Suppressor macrophage treated with lipopolysaccharide for 4 hours (primary cell): ENCODE results near the gene CCBE1.
"Not testable (repeated sequence)": the region's sequence is repeated elsewhere in the genome, so short reads cannot be mapped to it uniquely, and the experiment has no call there.

Experiments used
- DNase-seq: peaks from one replicate; pipeline ENCODE4 v3.0.0-alpha.2; 2020

The CCBE1 gene

DNA sequence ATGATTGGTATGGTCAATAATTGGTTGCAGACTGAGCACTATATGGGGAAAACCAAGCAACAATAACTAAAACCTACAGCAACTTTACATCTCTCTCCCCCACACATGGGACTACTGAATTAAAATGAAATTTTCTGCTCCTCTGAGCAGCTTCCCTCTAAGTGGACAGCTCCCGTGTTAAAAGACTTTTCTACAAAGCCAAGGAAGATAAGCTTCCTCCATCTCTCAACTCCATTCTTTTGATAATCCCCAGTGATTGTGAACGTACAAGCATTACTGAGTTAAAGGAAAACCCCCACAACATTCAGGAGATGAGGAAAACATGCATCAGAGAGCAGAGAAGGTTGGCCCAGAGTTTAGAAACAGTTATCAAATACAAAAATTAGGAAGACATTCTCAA lies 21.9 kb downstream of the CCBE1 start:
- no peak for DNase-seq

GRCh38 chr18:59674903-59675270 lies 22.3 kb downstream of the CCBE1 start:
- no peak for DNase-seq

DNA sequence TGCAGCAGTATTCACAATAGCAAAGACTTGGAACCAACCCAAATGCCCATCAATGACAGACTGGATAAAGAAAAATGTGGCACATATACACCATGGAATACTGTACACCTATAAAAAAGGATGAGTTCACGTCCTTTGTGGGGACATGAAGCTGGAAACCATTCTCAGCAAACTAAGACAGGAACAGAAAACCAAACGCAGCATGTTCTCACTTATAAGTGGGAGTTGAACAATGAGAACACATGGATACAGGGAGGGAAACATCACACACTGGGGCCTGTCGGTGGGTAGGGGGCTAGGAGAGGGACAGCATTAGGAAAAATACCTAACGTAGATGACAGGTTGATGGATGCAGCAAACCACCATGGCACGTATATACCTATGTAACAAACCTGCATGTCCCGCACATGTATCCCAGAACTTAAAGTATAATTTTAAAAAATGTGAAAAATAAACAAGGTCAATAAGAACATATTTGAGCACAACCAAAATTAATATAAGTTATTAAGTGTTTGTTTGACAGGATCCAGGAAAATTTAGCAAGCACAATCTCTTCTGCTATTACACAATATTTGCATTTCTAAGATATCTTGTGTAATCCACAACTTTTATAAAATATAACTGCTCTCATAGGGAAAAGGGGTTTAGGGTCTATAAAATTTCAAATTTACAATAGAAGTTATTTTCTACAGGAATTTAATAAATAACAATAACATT lies 22.9 kb downstream of the CCBE1 start:
- no peak for DNase-seq

- DNase-seq, result no peak
Observed at GRCh38 chr18:59672235-59672711, 24.9 kb downstream of the CCBE1 start.

DNA sequence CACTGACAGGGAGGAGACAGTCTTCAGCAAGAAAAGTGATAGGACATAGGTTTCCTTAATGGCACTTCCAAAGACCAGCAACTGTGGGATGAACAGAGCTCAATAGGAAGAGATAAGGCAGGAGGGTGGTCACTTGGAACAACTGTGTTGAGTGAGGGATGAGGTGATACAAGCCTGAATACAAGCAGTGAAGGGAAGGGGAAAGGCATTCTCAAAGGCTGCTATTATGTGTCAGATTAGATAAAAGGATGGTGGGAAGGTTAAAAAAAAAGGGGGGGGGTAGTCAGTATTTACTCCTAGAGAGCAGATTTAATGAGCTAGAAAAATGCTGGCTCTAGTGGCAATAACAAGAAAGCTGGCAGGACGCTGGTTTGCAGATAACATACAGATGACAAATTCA lies 25.7 kb downstream of the CCBE1 start:
- no peak for DNase-seq

GRCh38 chr18:59669872-59670657 lies 27.2 kb downstream of the CCBE1 start:
- no peak for DNase-seq

DNA sequence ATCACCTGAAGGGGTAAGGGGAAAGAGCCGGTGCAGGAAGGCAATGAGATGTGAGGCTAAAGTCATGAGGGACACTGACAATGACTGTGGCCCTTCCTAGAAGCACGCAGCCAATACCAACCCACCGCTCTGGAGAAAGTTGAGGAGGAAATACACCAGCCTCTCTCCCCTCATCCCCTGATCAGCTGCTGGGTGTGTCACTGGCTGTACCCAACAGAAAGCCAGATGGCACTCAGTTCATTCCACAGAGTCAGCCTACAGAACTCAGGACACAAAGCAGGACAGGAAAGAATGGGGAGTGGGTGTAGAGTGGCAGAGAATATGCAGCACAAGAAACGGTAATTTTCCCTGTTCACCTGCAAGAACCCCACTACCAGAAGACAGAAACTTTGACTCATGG lies 29.7 kb downstream of the CCBE1 start:
- no peak for DNase-seq

- not testable (repeated sequence) for DNase-seq
Observed at GRCh38 chr18:59666007-59666402, 31.2 kb downstream of the CCBE1 start.

DNA sequence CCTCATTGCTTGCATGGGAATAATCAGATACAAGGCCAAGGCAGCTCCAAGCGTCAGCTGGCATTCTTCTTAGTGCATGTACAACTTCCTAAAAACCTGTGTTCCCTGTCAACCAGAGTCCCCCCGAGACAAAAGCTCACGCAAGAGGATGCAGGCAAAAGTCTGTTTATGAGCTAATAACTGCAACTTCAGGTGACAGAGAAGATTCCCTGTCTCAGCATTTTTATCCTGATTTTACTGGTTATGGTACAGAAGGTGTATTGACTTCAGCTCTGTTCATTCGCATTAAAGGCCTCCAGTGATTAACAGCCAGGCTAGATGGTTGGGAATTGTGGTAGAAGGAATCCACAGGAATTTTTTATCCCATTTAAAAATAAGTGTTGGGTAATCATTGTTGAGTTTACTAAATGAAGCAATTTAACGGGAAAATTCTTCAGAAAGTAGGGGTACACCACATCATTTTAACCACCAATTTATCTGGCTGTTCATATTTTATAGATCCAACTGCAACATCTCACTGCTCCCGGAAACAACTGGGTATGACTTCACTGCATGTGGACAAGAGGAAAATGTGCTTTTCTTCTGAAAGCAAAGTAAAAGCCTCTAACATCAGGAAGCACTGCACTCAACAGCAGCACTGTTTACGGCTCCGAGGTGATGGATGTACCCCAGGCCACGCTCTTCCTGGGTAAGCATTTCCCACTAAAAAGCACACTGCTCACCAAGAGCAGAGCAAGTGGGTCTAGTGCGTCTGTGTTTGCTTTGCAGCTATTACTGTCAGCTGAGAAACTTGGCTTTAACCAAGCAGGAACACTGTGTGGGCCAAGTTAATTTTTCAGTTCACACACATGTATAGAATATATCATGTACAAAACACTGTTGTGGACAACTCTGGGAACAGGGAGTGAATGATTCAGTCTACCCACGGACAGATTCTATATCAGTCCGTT lies 31.9 kb downstream of the CCBE1 start:
- DNase-seq, result no peak

DNA sequence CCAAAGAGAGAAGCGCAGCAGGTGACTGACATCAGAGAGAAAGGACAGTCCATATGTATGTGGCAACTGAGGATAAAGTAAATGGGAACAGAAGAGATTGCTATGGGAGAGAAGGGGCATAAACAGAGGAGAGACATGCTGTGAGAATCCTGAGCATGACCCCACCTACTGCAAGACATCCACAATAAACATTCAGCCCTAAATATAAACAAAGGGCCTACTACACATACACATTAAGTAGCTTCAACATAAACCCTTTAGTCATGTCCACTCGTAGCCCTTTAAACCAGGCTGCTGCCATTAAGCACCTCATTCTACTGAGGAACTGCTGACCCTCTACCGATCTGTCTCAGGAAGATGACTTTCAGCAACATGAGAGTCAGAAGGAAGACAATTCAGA lies 32.9 kb downstream of the CCBE1 start:
- no peak for DNase-seq

- no peak for DNase-seq
Observed at GRCh38 chr18:59663096-59663495, 34.1 kb downstream of the CCBE1 start.

DNA sequence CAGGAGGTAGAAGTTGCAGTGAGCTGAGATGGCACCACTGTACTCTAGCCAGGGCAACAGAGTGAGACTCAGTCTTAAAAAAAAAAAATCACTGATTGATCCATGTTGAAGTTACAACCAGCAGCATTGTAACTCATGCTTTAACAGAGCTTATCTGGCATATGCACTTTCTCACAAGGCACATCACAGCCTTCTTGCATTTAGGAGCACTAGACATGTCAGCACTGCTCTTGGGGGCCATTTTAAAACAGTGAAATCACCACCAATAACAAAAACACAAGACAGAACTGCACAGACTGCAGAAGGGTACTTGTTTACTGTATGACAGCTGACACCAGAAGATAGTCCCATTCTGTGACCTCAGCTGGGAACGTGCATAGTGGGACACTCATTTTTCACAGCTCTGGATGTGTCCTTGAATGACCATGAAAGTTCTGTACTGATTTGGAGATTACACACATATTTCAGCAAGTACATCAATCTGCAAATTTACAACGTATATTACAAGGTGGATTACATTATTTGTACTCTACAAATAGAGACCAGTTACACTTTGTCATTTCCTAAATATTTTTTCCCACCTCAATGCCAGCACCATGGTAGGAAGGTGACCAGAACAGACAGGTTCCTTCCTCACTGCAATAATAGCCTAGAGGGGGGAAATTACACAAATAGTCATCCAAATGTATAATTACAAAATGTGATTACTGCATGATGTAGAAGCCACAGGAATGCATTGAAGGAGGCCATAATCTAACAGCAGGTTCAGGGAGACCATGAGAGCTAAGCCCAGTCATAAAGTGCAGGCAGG lies 35.1 kb downstream of the CCBE1 start:
- no peak for DNase-seq

DNA sequence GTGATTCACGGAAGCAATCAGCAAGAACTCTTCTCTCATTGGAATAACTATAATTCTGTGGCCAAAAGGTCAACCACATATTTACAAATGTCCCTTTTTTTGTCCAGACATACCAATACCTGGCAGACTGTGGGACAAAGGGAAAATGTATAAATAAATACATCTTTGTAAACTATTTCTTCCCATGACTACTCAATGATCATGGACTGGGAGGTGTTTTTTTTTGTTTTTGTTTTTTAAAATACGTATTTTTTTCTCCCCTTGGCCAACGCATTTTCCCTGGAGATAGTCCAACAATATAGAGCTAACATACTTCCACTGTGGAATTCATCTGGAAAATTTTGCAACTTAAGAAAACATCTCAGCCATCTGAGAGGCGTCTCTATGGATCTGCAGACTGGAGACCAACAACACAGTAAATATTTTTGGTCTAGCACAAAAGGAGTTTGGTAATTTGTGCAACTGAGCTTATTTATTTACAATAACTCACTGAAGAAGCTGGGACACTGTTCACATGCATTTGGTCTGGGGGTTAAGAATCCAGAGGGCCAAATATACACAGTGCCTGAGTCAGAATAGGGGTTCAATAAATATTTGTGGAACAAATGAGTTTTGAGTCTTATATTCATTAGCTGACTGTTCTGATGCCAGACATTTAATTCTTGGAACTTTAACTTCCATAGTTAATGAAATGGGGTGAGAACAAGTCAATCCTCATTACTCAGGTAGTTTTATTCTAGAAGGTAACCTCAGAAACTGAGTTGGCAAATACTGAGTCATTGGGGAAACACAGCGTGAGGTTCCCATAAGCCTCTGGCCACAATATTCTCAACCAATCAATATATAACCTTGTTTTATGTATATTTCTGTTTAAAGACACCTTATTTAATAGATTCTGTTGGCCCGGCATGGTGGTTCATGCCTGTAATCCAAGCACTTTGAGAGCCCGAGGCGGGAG lies 36.2 kb downstream of the CCBE1 start:
- no peak for DNase-seq

DNA sequence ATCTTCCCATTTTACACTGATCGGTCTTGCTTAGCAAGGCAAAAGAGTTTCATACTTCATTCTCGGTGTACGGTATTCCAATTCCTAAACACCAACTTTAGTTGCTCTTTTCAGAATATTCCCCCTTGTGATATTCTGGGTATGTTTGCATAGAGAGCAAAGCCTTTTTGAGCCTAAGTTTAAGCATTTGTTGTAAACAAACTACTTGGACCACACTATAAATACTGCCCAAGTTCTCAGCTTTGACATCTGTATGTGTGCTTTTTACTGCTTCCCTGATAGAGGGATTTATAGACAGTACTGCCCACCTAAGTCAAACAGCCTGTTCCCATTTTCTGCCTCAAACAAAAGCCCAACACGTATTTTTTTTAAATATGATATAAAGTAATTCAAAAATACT lies 36.9 kb downstream of the CCBE1 start:
- DNase-seq, result no peak

GRCh38 chr18:59659508-59660170 lies 37.6 kb downstream of the CCBE1 start:
- no peak for DNase-seq

DNA sequence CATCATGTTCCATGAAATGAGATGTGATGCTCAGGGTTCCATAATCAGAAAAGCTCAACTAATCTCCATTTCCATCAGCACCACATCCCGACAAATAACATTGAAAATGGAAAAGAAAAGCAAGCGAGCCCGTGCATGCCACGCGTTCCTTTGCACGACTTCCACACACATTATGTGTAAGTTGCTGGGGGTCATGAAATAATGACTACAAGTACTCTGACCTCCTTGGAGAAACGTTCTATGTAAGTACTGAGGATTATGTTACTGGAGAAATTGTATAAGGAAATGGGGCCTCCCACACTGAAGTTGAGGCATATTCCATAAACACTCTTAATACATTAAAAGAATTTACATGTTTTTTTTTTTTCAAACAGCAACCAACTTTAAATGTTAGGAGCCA lies 38.3 kb downstream of the CCBE1 start:
- DNase-seq, result no peak

GRCh38 chr18:59657012-59657411 lies 40.2 kb downstream of the CCBE1 start:
- no peak for DNase-seq

GRCh38 chr18:59656373-59656887 lies 40.8 kb downstream of the CCBE1 start:
- DNase-seq, result no peak

DNA sequence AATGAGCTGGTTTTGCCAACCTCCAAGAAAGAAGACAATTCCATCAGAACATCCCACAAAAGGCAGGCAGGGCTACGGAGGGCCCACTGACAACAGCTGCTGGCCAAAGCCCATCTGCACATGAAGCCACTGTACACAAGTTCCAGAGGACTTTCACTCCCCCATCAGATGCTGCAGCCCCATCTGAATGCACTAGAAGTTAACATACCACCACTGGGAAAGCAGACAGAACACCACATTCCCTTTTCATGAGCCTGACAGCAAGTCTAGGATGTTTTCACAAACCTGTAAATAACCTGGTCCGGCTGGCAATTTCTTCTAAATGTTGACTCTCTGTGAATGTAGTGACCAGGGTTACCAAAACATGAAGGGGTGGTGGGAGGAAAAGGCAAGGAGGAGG lies 41.5 kb downstream of the CCBE1 start:
- no peak for DNase-seq

- no peak for DNase-seq
Observed at GRCh38 chr18:59651071-59651470, 46.2 kb downstream of the CCBE1 start.
